HG03135 (cell line): ENCODE measurements around the gene GABBR1.

ENCODE experiments used
- ATAC-seq: cut with Tn5 transposase; IDR thresholded peaks from one replicate; pipeline ENCODE4 v1.9.1; 2021; ENCODE audit warnings: mild to moderate bottlenecking, moderate library complexity; ENCODE audit not compliant: unreplicated experiment

GABBR1 gene

GRCh38 chr6:29530671-29531310, 102.2 kb downstream of the GABBR1 start:
- ATAC-seq, result no peak

DNA sequence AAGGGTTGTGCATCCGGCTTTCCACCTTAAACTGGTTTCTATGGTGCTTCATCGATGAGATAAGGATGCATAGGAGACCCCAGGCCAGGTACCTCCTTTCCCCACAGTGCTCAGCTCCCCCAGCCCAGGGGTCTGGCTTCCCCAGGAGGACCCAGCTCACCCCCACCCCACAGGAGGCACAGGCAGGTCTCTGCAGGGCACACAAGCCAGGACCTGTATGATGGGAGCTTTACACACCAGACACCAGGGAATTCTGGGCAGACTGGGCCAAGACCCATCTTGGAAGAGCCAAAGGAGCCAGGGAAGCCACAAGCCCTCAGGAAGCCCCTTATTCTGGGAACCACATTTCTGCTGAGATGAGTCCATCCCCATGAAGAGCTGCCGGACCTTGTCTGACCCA, 103.0 kb downstream of the GABBR1 start:
- no peak for ATAC-seq

DNA sequence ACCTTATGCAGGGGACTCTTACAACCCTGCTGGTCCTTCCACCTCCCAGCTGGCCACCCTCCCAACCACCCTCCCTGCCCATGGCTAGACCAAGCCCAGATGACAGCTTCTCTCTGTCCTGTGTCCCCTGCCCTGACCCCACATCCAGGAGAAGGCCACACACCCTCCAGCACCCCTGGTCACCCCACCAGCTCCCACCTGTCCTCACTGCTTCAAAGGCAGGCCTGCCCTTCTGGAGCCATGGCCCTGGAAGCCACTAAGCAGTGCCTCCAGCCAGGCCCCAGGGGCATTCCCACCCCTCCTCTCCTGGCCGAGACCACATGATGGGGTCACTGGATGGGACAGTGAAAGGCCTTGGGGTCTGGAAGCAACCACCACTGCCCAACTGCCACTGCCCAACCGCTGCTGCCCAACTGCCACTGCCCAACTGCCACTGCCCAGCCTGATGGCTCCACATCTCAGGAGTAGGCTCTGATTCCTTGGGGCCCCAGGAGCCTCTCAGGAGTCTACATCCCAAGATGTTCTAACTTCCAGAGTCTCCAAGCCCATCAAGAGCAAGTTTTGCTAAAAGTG, 103.9 kb downstream of the GABBR1 start:
- ATAC-seq, result no peak

GRCh38 chr6:29528300-29528931, 104.6 kb downstream of the GABBR1 start:
- no peak for ATAC-seq

GRCh38 chr6:29527564-29527963, 105.4 kb downstream of the GABBR1 start:
- no peak for ATAC-seq

- no peak for ATAC-seq
These were observed 105.9 kb downstream of the GABBR1 start for GRCh38 chr6:29527126-29527525.

DNA sequence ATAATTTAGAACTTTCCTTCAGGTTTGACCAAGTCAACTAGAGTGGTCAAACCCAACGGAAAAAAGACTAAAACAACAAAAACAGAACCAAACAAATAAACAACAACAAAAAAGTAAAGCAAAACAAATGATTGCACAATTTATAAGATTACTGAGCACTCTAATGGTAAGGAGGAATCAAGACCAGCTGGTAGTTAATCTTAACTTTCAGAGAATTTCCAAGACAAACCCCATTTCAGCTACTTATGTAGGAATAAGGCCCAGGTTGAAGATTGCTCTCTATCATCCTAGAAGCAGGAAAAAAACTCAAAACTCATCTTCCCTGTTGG, 107.7 kb downstream of the GABBR1 start:
- ATAC-seq, result no peak

GRCh38 chr6:29524444-29525310, 108.3 kb downstream of the GABBR1 start:
- ATAC-seq, result no peak

DNA sequence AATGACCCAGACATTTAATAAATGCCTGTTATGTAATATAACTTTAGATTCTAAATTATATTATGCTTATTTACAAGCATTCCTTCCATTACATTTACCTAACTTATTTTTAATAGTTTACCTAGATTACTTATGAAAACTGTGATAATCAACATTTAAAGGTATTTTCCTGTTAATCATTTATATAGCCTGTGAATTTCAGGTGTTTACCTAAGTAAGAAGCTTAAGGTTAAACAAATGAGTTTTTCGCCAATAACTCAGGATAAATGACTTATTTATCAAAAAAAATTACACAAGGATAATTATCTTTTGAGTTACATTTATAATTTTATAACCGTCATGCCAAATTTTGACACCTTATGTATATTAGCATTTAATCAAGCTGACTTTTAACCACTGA, 108.9 kb downstream of the GABBR1 start:
- no peak for ATAC-seq

GRCh38 chr6:29522227-29522626, 110.8 kb downstream of the GABBR1 start:
- ATAC-seq, result no peak

GRCh38 chr6:29521006-29521680, 111.8 kb downstream of the GABBR1 start:
- ATAC-seq, result no peak

DNA sequence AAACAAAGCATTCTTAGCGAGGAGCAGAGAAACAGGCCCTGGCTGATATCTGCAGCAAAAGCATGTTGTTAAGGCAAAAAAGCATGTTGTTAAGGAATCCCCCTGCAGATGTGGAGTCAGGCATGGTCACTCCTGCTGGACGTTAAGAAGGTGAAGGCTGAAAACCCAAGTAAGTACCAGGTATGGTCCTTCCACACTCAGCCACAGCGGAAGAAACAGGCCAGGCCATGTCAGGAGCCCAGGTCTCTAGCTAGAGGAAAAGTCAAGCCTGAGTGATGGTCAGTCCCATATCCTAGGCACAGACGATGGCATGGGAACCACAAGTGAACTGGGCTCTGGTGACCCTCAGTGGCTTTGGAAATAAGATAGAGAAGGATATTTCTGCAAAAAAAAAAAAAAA, 112.8 kb downstream of the GABBR1 start:
- ATAC-seq, result no peak

- no peak for ATAC-seq
These were observed 113.5 kb downstream of the GABBR1 start for GRCh38 chr6:29519291-29520010.

DNA sequence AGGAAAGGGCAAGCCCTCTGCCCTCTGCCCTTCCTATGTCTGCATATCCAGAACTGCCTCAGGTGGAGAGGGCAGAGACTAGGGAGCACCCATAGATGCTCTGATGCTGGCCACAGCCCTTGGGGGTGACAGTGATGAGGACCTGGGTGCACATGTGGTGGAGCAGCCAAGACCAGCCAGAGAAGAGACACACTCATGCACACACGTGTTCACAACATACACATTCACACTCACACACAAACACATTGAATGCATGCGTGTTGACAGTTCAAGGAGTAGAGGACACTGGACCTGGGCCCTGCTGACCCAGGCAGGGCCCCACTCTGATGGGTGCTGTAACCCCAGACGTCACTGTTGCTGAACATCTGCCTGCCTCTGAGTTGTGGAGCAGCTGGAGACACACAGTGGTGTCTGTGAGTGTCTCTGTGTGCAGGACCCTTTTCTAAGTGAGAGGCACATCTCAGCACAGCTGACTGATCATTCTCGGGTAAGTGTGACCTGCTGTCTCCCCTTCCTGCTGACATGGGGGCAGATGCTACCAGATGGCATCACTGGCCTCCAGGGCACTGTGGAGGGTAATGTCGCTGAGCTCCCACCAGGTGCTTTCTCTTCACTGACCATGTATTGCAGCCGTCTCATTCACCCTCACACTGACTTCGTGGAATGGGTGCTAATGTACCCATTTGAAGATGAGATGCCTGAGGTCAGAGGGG, 115.1 kb downstream of the GABBR1 start:
- no peak for ATAC-seq

DNA sequence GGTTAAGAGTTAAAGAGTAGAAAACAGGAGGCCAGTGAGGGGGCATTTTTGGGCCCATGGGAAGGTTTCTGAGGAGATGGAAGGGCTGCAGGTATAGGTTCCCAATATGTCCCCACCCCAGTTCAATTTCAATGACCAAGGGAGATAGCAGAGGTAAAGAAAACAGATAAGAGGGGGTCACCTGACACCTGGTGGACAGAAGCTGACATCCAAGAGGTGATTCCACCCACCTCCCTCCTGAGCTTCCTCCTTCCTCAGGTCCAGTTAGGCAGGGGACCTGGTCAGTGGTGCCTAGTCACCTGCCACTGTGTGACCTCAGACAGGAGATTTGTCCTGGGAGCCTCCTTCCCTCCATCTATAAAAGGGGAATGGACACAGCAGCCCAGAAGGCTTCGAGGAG, 115.7 kb downstream of the GABBR1 start:
- ATAC-seq, result no peak

- no peak for ATAC-seq
These were observed 116.9 kb downstream of the GABBR1 start for GRCh38 chr6:29516108-29516507.

DNA sequence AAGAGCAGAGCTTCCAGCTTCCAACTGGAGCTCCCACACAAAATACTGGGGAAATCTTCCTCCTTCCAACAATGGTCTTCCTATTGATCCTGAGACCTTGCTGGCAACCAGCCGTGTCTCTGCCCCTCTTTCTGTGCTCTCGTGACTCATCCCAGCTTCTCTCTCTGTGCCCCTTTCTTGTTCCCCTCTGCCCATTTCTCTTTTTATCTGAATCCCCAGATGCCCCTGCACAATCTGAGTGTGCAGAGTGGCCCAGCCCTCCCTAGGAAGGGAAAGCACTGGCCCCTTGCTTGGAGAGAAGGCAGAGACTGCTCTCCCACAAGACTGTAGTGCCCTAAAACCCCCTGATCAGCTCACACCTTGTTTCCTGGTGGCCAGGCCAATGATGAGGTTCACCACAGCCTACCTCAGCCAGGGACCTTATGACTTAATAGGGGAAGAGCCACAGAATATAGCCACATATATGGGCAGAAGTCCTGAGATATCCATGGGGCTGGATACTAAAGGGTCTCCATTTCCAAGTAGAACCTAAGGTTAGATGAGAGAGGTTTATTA, 122.2 kb downstream of the GABBR1 start:
- no peak for ATAC-seq

GRCh38 chr6:29510202-29510601, 122.8 kb downstream of the GABBR1 start:
- ATAC-seq, result no peak
